ENCODE measurements around the gene SH3YL1.

Gene SH3YL1

GRCh38 chr2:281381-281780 lies 17.5 kb upstream of the SH3YL1 start:
- DNase-seq, result no peak

GRCh38 chr2:280650-281110 lies 16.8 kb upstream of the SH3YL1 start:
- no peak for DNase-seq

GRCh38 chr2:279956-280649 lies 16.3 kb upstream of the SH3YL1 start:
- DNase-seq, result no peak

GRCh38 chr2:279366-279765 lies 15.5 kb upstream of the SH3YL1 start:
- DNase-seq, result no peak

- DNase-seq, result no peak
Observed at GRCh38 chr2:278927-279320, 15.1 kb upstream of the SH3YL1 start.

GRCh38 chr2:278312-278926 lies 14.6 kb upstream of the SH3YL1 start:
- no peak for DNase-seq

GRCh38 chr2:275466-275865 lies 11.6 kb upstream of the SH3YL1 start:
- DNase-seq, result no peak

- DNase-seq, result no peak
Observed at GRCh38 chr2:274503-274902, 10.7 kb upstream of the SH3YL1 start.

- DNase-seq, result peak; percentile 44
Observed at GRCh38 chr2:273333-273732, 9.5 kb upstream of the SH3YL1 start.

- DNase-seq, result no peak
Observed at GRCh38 chr2:271917-272316, 8.1 kb upstream of the SH3YL1 start.

- no peak for DNase-seq
Observed at GRCh38 chr2:270861-271260, 7.0 kb upstream of the SH3YL1 start.

GRCh38 chr2:269356-270030 lies 5.7 kb upstream of the SH3YL1 start:
- no peak for DNase-seq

GRCh38 chr2:268323-268722 lies 4.5 kb upstream of the SH3YL1 start:
- no peak for DNase-seq

GRCh38 chr2:264493-265468 lies 949 bp upstream of the SH3YL1 start, which contains the start of gene ACP1:
Gene ACP1, plus strand, starts transcription at chr2:264947. Its CDS starts 18 bp downstream, at chr2:264965.
- peak; percentile 98 for DNase-seq

- DNase-seq, result no peak
Observed at GRCh38 chr2:263022-263738, 652 bp downstream of the SH3YL1 start.

- no peak for DNase-seq
Observed at GRCh38 chr2:262117-262516, 1.7 kb downstream of the SH3YL1 start.

- DNase-seq, result no peak
Observed at GRCh38 chr2:260507-261161, 3.2 kb downstream of the SH3YL1 start.

- DNase-seq, result no peak
Observed at GRCh38 chr2:259789-260331, 4.0 kb downstream of the SH3YL1 start.

GRCh38 chr2:258933-259332 lies 4.9 kb downstream of the SH3YL1 start:
- DNase-seq, result no peak

GRCh38 chr2:257842-258241 lies 6.0 kb downstream of the SH3YL1 start:
- DNase-seq, result no peak

- no peak for DNase-seq
Observed at GRCh38 chr2:257429-257828, 6.4 kb downstream of the SH3YL1 start.
